ENCODE measurements around the gene EPS8. TPM values are rescaled to one million over a fixed set of nuclear protein-coding genes. Genes with fewer than 3 reads are reported as not detected.

The EPS8 gene
- total and polyA plus RNA-seq, 7 donors, result 47.7 to 132 (median 108) TPM

GRCh38 chr12:15613981-15614380 is 175.2 kb downstream of the EPS8 start:
- Histone ChIP-seq H3K9me3 (peaks cover 0 to 4% (median 1%) of the 10 kb centered on the region in 4 donors), H3K4me3 (no peak overlapping the region), H3K27ac (no peak overlapping the region), H3K4me1 (no peaks in the 10 kb centered on the region), H3K36me3 (peaks cover 0 to 4% (median 0%) of the 10 kb centered on the region in 4 donors), H3K27me3 (no peaks in the 10 kb centered on the region)
- DNase-seq, result no peak
- TF ChIP-seq POLR2A (IDR thresholded peaks at IDR 0.05) (no peak), POLR2AphosphoS5 (IDR thresholded peaks at IDR 0.05) (no peak), CTCF (IDR thresholded peaks at IDR 0.05) (no peak), EP300 (IDR thresholded peaks at IDR 0.05) (no peak)
- intact Hi-C loops (cut with DNase I), result no loop called here
- WGBS, 2 donors, result 85 to 92% methylated on average over 1 of the region's 1 CpG

- DNase-seq, result no peak
These were observed 180.2 kb downstream of the EPS8 start for GRCh38 chr12:15608941-15609340.

GRCh38 chr12:15608406-15608805 is 180.8 kb downstream of the EPS8 start:
- Histone ChIP-seq H3K36me3 (no peaks in the 10 kb centered on the region), H3K4me3 (no peak overlapping the region), H3K27ac (no peak overlapping the region), H3K9me3 (peaks cover 0 to 4% (median 0%) of the 10 kb centered on the region in 4 donors), H3K4me1 (no peaks in the 10 kb centered on the region), H3K27me3 (no peaks in the 10 kb centered on the region)
- intact Hi-C loops (cut with DNase I), result no loop called here
- TF ChIP-seq POLR2AphosphoS5 (IDR thresholded peaks at IDR 0.05), result no peak
- DNase-seq, result no peak
- 60 to 79% methylated on average over 1 of the region's 1 CpG for whole genome bisulfite sequencing, 2 donors

More at GRCh38 chr12:15608941-15609340, 180.2 kb downstream of the EPS8 start:
- Histone ChIP-seq H3K9me3 (peaks cover 0 to 4% (median 0%) of the 10 kb centered on the region in 4 donors), H3K27ac (no peak overlapping the region), H3K4me1 (no peaks in the 10 kb centered on the region), H3K4me3 (no peak overlapping the region), H3K27me3 (no peaks in the 10 kb centered on the region), H3K36me3 (no peaks in the 10 kb centered on the region)
- WGBS, 2 donors, result 90% methylated on average over 1 of the region's 1 CpG
- intact Hi-C loops (cut with DNase I), result no loop called here
- TF ChIP-seq EP300 (IDR thresholded peaks at IDR 0.05), result no peak

GRCh38 chr12:15605881-15606590 is 183.2 kb downstream of the EPS8 start:
- TF ChIP-seq POLR2AphosphoS5 (IDR thresholded peaks at IDR 0.05) (no peak), EP300 (IDR thresholded peaks at IDR 0.05) (no peak), CTCF (IDR thresholded peaks at IDR 0.05) (no peak), POLR2A (IDR thresholded peaks at IDR 0.05) (no peak)
- Histone ChIP-seq H3K36me3 (no peaks in the 10 kb centered on the region), H3K27me3 (no peaks in the 10 kb centered on the region), H3K27ac (no peak overlapping the region), H3K9me3 (no peaks in the 10 kb centered on the region), H3K4me3 (no peak overlapping the region), H3K4me1 (no peaks in the 10 kb centered on the region)
- WGBS, 2 donors, result 91 to 95% methylated on average over 10 of the region's 10 CpGs
- no peak for DNase-seq
- intact Hi-C loops (cut with DNase I), result no loop called here

DNA sequence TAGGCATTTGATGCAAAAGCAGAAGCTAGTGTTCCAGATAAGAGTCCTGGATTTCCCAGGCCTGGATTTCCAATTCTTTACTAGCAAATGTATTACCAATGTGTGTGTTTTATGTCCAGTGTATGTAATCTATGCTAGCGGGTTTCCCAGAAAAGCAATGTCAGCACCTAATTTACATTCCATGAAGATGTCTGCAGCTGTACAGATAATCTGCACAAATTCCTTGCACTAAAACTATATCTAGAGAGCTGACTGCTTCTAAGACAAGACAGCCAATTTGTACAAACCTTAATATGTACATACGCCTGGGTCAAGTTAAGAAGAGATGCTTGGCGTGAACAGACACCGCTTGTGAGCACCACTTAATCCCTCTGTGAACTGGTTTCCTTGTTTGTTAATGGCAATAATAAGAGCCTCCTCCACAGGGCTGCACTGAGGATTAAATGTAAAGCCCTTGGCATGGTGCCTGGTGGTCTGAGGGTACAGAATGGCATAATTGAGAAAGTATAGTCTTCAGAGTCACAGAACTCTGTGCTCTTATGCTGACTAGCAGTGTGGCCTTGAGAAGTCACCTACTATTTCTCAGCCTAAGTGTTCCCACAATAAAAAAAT is 185.6 kb downstream of the EPS8 start:
- Histone ChIP-seq H3K27ac (no peak overlapping the region), H3K4me3 (no peak overlapping the region), H3K36me3 (no peaks in the 10 kb centered on the region), H3K27me3 (no peaks in the 10 kb centered on the region), H3K4me1 (peaks cover 0 to 12% (median 9%) of the 10 kb centered on the region in 4 donors), H3K9me3 (no peaks in the 10 kb centered on the region)
- TF ChIP-seq POLR2AphosphoS5 (IDR thresholded peaks at IDR 0.05) (no peak), CTCF (IDR thresholded peaks at IDR 0.05) (no peak), EP300 (IDR thresholded peaks at IDR 0.05) (no peak), POLR2A (IDR thresholded peaks at IDR 0.05) (no peak)
- WGBS, 2 donors, result 94% methylated on average over 4 of the region's 4 CpGs
- DNase-seq, result no peak
- intact Hi-C loops (cut with DNase I), result no loop called here

Measured in sigmoid colon (tissue), 7 donors.